ENCODE results near the gene WDR55. TPM values are rescaled to one million over a fixed set of nuclear protein-coding genes. Genes with fewer than 3 reads are reported as not detected.
"Not testable (repeated sequence)": the region's sequence is repeated elsewhere in the genome, so short reads cannot be mapped to it uniquely, and the experiment has no call there.

WDR55 gene, protein sequence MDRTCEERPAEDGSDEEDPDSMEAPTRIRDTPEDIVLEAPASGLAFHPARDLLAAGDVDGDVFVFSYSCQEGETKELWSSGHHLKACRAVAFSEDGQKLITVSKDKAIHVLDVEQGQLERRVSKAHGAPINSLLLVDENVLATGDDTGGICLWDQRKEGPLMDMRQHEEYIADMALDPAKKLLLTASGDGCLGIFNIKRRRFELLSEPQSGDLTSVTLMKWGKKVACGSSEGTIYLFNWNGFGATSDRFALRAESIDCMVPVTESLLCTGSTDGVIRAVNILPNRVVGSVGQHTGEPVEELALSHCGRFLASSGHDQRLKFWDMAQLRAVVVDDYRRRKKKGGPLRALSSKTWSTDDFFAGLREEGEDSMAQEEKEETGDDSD
- total RNA-seq = 10 to 100 TPM; 38.7 to 40.6 TPM

DNA sequence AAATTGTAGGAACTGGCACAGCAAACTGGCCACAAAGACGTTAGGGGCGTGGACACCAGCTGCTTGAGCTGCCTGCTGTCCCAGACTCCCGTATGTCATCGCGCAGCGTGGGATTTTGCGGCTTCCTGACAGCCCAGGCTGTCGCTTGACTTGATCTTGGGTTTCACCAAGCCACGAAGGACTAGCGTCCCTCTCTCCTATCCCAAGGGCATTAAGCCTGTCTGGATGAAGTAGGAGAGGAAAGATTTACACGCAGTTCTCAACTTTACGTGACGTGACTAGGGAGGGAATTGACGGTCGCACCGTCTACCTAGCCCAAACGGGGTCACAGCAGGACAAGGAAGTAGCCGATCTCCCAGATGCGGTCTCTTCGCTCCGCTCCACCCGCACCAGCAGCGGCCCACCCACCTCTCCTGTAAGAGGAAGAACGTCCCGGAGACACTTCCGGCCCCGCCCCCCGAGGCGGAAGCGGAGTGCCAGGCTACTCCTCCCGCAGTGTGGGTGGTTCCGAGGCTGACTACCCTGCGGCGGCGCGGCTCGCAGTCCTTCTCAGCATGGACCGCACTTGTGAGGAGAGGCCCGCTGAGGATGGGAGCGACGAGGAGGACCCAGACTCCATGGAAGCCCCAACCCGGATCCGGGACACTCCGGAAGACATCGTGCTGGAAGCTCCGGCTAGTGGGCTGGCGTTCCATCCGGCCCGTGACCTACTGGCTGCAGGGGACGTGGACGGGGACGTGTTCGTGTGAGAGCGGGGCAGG, at the start of gene WDR55:
TSS of gene WDR55 (plus strand) at position 546 of the 761 bp plus-strand sequence. CDS start at position 555, 9 bp downstream.
- CTCF ChIA-PET = interaction anchor here (0.6 to 2.9 kb wide), 5 partner anchors 17 to 920 kb away, joined by 3 to 10 read pairs (median 3); partner anchors contain the start of genes HARS1, HARS2, IK and NDUFA2
- H3K36me3 Mint-ChIP-seq = peaks cover 49% of the 10 kb centered on the region
- peaks cover 30% of the 10 kb centered on the region for H3K4me1 Mint-ChIP-seq

DNA sequence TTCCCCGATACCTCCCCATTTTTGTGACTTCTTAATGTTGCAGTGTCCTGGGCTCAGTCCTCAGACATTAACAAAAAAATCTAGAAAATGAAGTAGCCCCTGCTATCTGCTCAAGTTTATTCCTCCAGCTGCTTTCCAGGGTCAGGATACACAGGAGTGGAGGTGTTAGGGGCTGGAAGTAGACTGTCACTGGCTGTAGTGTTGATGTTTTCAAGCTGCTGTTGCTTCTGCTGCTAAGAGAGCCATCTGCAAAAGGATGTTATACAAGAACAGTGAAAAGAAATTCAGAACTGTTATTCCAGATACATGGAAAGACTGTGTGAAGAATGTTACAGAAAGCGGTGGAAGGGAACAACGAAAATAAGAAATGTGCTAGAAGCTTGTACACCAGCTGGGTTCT, 42.4 kb upstream of the WDR55 start:
- CTCF ChIA-PET = interaction anchor here (0.7 to 1.1 kb wide), 2 partner anchors 13 to 259 kb away, joined by 3 read pairs; no protein-coding TSS in a partner anchor
- H3K27me3 Mint-ChIP-seq = peaks cover 43% of the 10 kb centered on the region
- H3K4me1 Mint-ChIP-seq = no peaks in the 10 kb centered on the region
- DNase-seq = no peak
- ATAC-seq = no peak
- H3K36me3 Mint-ChIP-seq = no peaks in the 10 kb centered on the region
- H3K9me3 Mint-ChIP-seq (ENCODE audit: low read depth) = no peaks in the 10 kb centered on the region
- H3K4me3 Mint-ChIP-seq = no peak overlapping the region
- no peak overlapping the region for H3K27ac Mint-ChIP-seq

More for the DNA sequence above, at the start of gene WDR55:
- DNase-seq (peak; percentile 98), ATAC-seq (peak; percentile 95)
- Mint-ChIP-seq H3K9me3 (ENCODE audit: low read depth) (no peaks in the 10 kb centered on the region), H3K27ac (peak within 1 kb of the TSS; percentile 93), H3K4me3 (peak within 1 kb of the TSS; percentile 86), H3K27me3 (no peaks in the 10 kb centered on the region)

DNA sequence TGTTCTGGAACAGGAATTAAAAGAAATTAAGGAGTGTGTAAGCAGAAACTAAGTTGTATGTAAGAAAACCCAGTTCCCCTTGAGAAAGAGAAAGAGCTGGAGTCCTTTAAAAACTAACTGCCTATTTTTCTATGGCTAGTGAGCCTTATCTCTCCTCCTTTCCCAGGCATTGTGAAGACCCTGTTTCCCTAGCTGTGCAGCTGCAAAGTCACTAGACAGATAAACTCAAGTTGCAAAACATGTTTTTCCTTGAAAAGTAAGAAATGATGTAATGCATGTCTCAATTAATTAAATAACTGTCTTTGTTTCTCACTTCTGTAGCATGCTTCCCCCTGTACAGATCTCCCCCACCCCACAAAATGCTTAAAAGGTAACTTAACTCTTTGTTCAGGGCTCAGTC, 41.6 kb upstream of the WDR55 start:
- not testable (repeated sequence) for H3K4me3 Mint-ChIP-seq; H3K4me1 Mint-ChIP-seq; H3K36me3 Mint-ChIP-seq; H3K27ac Mint-ChIP-seq; ATAC-seq; DNase-seq; H3K9me3 Mint-ChIP-seq (ENCODE audit: low read depth)
- peaks cover 39% of the 10 kb centered on the region for H3K27me3 Mint-ChIP-seq
- CTCF ChIA-PET = interaction anchor here (1.1 kb wide), 1 partner anchor 12 kb away, joined by 3 read pairs; no protein-coding TSS in a partner anchor

DNA sequence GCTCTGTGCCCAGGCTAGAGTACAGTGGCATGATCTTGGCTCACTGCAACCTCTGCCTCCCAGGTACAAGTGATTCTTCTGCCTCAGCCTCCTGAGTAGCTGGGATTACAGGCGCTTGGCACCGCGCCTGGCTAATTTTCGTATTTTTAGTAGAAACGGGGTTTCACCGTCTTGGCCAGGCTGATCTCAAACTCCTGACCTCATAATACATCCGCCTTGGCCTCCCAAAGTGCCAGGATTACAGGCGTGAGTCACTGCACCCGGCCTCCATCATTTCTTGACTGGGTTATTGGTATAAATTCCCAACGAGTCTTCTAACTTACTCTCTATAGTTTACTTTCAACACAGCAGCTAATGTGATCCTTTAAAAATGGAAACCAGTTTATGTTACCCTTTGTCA, 39.8 kb upstream of the WDR55 start:
- H3K4me3 Mint-ChIP-seq; DNase-seq; CTCF ChIA-PET; H3K4me1 Mint-ChIP-seq; H3K27ac Mint-ChIP-seq; ATAC-seq; H3K9me3 Mint-ChIP-seq (ENCODE audit: low read depth); H3K36me3 Mint-ChIP-seq: not testable (repeated sequence)
- H3K27me3 Mint-ChIP-seq = peaks cover 26% of the 10 kb centered on the region

DNA sequence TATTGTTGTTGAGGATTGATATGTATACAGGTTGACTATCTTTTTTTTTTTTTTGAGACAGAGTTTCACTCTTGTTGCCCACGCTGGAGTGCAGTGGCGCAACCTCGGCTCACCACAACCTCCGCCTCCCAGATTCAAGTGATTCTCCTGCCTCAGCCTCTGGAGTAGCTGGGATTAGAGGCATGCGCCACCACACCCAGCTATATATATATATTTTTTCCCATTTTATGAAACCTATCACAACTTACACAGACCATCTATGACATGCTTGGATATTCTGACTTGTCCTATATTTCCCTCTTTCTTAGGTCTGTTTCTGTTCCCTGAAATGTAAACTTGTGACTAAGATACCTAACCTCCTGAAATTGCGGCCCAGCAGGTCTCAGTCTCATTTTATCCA, 36.7 kb upstream of the WDR55 start:
- peaks cover 14% of the 10 kb centered on the region for H3K4me1 Mint-ChIP-seq
- H3K27me3 Mint-ChIP-seq = peaks cover 30% of the 10 kb centered on the region
- CTCF ChIA-PET = interaction anchor here (1.1 to 1.3 kb wide), 3 partner anchors 9 to 265 kb away, joined by 3 to 5 read pairs (median 3); partner anchors contain the start of gene TMCO6
- H3K27ac Mint-ChIP-seq = no peak overlapping the region
- ATAC-seq = no peak
- no peak overlapping the region for H3K4me3 Mint-ChIP-seq
- no peak for DNase-seq
- H3K36me3 Mint-ChIP-seq = peaks cover 2% of the 10 kb centered on the region
- H3K9me3 Mint-ChIP-seq (ENCODE audit: low read depth) = peaks cover 2% of the 10 kb centered on the region

DNA sequence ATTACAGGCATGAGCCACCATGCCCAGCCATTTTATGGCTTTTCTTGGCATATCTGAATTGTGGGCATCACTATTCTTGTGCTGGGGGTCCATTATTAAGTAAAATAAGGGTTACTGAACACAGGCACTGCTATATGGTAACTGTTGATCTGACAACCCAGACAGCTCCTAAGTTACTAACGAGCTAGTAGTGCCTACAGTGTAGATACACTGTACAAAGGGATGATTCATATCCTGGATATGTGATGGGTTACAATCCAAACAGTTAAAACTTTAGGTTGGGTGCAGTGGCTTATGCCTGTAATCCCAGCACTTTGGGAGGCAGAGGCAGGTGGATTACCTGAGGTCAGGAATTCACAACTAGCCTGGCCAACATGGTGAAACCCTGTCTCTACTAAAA, 36.0 kb upstream of the WDR55 start:
- peaks cover 19% of the 10 kb centered on the region for H3K4me1 Mint-ChIP-seq
- peaks cover 35% of the 10 kb centered on the region for H3K27me3 Mint-ChIP-seq
- peaks cover 2% of the 10 kb centered on the region for H3K36me3 Mint-ChIP-seq
- CTCF ChIA-PET = interaction anchor here (1.0 to 1.1 kb wide), 2 partner anchors 10 to 256 kb away, joined by 3 read pairs; no protein-coding TSS in a partner anchor
- ATAC-seq (no peak), DNase-seq (no peak)
- H3K9me3 Mint-ChIP-seq (ENCODE audit: low read depth) = peaks cover 2% of the 10 kb centered on the region
- no peak overlapping the region for H3K27ac Mint-ChIP-seq
- H3K4me3 Mint-ChIP-seq = no peak overlapping the region

DNA sequence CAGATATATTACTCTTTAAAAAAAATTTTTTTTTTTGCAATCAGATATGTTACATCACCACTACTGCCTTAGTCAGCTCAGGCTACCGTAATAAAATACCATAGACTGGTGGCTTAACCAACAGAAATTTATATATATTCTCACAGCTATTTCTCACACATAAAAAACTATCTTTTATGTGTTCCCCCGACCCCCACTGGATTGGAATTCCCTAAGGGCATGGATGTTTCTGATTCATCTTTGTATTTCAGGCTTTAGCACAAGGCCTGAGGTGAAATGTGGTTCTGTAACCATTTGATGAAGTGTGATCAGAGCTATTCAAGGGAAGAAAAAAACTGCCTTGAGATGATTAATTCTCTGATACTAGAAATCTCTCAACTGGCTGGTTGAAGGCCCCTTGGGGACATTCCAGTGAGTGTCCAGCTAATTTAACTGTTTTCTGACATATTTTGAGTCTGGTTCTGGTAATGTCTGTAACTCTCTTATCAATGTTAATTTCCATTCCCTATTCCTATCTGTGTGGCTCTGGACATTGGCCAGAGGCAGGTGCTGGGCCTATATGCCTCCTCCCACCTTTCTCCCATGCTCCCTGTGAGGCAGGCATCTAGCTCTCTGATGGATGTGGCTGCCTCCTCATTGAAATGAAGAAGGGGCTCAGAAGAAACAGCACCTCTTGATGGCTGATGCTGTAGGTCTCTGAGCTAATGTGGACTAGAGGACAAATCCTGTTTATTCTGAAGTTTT, 34.2 kb upstream of the WDR55 start:
- no peak for ATAC-seq
- Mint-ChIP-seq H3K4me3 (no peak overlapping the region), H3K27me3 (peaks cover 34% of the 10 kb centered on the region), H3K4me1 (peaks cover 30% of the 10 kb centered on the region), H3K36me3 (peaks cover 2% of the 10 kb centered on the region), H3K27ac (no peak overlapping the region), H3K9me3 (ENCODE audit: low read depth) (peaks cover 2% of the 10 kb centered on the region)
- no peak for DNase-seq
- CTCF ChIA-PET = interaction anchor here (1.3 kb wide), 1 partner anchor 257 kb away, joined by 5 read pairs; no protein-coding TSS in a partner anchor

DNA sequence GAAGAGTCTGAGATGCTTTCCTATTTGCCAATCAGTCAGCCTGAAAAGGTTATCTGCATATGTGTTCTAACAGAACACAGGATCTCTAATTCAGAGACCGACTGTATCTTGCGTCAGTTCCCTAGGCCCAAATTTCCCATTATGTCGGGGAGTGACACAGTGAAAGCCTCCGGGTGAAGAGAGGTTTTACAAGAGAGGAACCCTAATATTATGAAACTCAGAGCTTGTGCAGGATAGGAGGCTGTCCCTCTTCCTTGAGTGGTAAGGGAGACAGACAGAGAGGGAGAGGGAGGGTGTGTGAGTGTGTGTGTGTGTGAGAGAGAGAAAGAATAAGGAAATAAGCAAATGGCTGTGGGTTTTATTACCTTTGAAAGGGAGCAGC, 33.7 kb upstream of the WDR55 start:
- H3K9me3 Mint-ChIP-seq (ENCODE audit: low read depth) = peaks cover 2% of the 10 kb centered on the region
- no peak overlapping the region for H3K4me3 Mint-ChIP-seq
- peaks cover 34% of the 10 kb centered on the region for H3K27me3 Mint-ChIP-seq

DNA sequence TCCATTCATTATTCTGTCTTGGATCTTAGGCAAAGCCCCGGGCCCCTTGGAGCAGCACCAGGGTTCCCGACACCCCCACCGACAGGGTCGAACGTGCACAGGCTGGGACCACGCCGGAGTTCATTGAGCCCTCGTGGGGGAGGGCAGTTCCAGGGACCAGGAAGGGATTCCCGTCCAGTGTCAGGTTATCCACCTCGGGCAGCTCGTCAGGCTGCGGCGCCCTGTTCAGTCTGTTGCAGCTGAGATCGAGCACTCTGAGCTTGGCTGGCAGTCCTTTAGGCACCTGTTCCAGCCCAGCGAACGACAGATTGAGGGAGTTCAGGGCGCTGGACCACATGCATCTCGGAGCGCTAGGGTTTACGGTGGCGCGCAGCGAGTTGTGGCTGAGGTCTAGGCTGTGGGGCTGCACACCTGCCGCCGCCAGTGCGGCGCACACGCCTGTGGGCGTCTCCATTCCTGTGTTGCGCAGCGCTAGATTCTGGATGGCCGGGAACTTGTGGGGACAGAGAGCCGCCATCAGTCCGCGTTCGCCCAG, 32.8 kb upstream of the WDR55 start:
- Mint-ChIP-seq H3K4me3 (peak overlapping the region; percentile 76), H3K36me3 (peaks cover 2% of the 10 kb centered on the region), H3K9me3 (ENCODE audit: low read depth) (peaks cover 2% of the 10 kb centered on the region), H3K27me3 (peaks cover 30% of the 10 kb centered on the region), H3K27ac (no peak overlapping the region), H3K4me1 (peaks cover 33% of the 10 kb centered on the region)
- DNase-seq (no peak), ATAC-seq (peak; percentile 47)
- CTCF ChIA-PET = interaction anchor here (0.6 to 1.4 kb wide), 5 partner anchors 57 to 259 kb away, joined by 3 to 5 read pairs (median 4); no protein-coding TSS in a partner anchor

More for the DNA sequence above, 33.7 kb upstream of the WDR55 start:
- CTCF ChIA-PET = interaction anchor here (1.3 kb wide), 1 partner anchor 258 kb away, joined by 5 read pairs; no protein-coding TSS in a partner anchor
- DNase-seq = no peak
- Mint-ChIP-seq H3K36me3 (peaks cover 2% of the 10 kb centered on the region), H3K4me1 (peaks cover 32% of the 10 kb centered on the region), H3K27ac (no peak overlapping the region)
- no peak for ATAC-seq

DNA sequence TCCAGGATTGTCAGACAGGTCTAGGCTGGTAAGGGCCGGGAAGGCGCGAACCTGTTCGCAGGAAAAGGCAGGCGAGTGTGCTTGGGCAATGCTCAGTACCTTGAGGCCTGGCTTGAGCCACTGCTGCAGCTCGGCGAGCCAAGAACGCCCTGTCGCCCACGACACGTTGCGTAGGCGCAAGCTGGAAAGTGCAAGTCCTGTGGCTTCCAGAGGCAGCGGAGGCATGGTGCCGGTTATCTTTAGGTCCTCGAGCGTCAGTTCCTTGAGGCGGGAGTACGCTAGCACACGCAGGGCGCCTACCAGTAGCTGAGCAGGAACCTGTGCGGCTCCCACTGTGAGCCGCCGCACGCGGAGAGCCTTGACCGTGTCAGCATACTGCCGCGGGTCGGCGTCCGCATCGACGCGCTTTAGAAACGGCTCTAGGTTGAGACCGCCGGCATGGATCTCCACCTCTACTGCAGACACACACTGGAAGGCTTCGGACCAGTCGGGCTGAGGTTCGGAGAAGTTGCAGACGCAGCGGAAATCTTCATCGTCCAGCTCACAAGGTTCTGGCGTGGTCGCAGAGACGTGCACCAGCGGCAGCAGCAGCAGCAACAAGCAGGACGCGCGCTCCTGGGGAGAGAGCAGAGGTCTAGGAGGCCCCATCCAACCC, 32.2 kb upstream of the WDR55 start:
- Mint-ChIP-seq H3K27me3 (peaks cover 27% of the 10 kb centered on the region), H3K36me3 (peaks cover 2% of the 10 kb centered on the region), H3K9me3 (ENCODE audit: low read depth) (peaks cover 2% of the 10 kb centered on the region), H3K27ac (no peak overlapping the region), H3K4me3 (peak overlapping the region; percentile 76), H3K4me1 (peaks cover 35% of the 10 kb centered on the region)
- CTCF ChIA-PET = interaction anchor here (0.6 to 1.6 kb wide), 10 partner anchors 9 to 269 kb away, joined by 3 to 7 read pairs (median 4); no protein-coding TSS in a partner anchor
- peak; percentile 63 for DNase-seq
- peak; percentile 85 for ATAC-seq

DNA sequence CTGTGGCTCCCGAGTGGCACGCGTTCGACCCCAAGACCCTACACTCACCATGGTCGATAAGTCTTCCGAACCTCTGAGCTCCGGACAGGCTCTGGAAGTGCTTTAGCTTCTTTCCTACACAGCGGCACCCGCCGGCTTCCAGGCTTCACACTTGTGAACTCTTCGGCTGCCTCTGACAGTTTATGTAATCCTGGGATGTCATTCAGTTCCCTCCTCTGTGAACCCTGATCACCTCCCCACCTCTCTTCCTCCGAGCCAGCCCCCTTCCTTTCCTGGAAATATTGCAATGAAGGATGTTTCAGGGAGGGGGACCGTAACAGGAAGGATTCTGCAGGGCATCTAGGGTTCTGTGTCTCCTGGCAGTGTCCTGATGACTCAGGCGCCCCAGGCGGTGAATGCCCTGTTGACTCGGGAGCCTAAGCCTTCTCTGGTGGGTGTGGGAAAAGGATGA, 31.7 kb upstream of the WDR55 start, which contains the start of gene CD14:
TSS of gene CD14 (minus strand) at position 155 of the 451 bp plus-strand sequence. CDS start at position 51, 104 bp downstream.
- peaks cover 1% of the 10 kb centered on the region for H3K9me3 Mint-ChIP-seq (ENCODE audit: low read depth)
- no peak within 1 kb of the TSS for H3K27ac Mint-ChIP-seq

DNA sequence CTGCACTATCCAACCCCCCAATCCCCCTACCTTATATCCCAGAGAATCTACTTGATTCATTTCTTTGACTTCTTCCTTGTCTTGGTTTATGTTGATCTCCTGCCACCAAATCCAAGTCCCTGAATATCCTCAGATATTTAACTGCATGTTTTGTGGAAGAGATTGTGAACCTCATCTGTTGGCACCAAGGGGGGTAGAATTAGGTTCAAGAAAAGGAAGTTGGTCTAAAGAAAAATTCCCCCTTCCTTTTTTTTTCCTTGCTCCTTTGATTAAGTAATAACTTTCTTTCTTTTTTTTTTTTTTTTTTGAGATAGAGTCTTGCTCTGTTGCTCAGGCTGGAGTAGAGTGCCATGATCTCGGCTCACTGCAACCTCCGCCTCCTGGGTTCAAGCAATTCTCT, 31.2 kb upstream of the WDR55 start:
- ATAC-seq (no peak), DNase-seq (no peak)
- peak overlapping the region; percentile 76 for H3K4me3 Mint-ChIP-seq
- H3K36me3 Mint-ChIP-seq = no peaks in the 10 kb centered on the region
- no peaks in the 10 kb centered on the region for H3K9me3 Mint-ChIP-seq (ENCODE audit: low read depth)
- CTCF ChIA-PET = interaction anchor here (1.1 to 5.6 kb wide), 5 partner anchors 8 to 270 kb away, joined by 3 to 34 read pairs (median 5); no protein-coding TSS in a partner anchor
- peaks cover 27% of the 10 kb centered on the region for H3K27me3 Mint-ChIP-seq
- no peak overlapping the region for H3K27ac Mint-ChIP-seq
- peaks cover 39% of the 10 kb centered on the region for H3K4me1 Mint-ChIP-seq

More for the DNA sequence above, 31.7 kb upstream of the WDR55 start, which contains the start of gene CD14:
- CTCF ChIA-PET = interaction anchor here (0.8 to 1.6 kb wide), 10 partner anchors 9 to 270 kb away, joined by 3 to 7 read pairs (median 4); no protein-coding TSS in a partner anchor
- peaks cover 27% of the 10 kb centered on the region for H3K27me3 Mint-ChIP-seq
- peak within 1 kb of the TSS; percentile 76 for H3K4me3 Mint-ChIP-seq
- H3K36me3 Mint-ChIP-seq = peaks cover 1% of the 10 kb centered on the region
- peaks cover 36% of the 10 kb centered on the region for H3K4me1 Mint-ChIP-seq
- DNase-seq (no peak), ATAC-seq (peak; percentile 6)
